ENCODE results near the gene SSMEM1. TPM values are rescaled to one million over a fixed set of nuclear protein-coding genes. Genes with fewer than 3 reads are reported as not detected.
"Not testable (repeated sequence)": the region's sequence is repeated elsewhere in the genome, so short reads cannot be mapped to it uniquely, and the experiment has no call there.

Gene SSMEM1
- total RNA-seq, 1 donor from 2014 or later: not detected

DNA sequence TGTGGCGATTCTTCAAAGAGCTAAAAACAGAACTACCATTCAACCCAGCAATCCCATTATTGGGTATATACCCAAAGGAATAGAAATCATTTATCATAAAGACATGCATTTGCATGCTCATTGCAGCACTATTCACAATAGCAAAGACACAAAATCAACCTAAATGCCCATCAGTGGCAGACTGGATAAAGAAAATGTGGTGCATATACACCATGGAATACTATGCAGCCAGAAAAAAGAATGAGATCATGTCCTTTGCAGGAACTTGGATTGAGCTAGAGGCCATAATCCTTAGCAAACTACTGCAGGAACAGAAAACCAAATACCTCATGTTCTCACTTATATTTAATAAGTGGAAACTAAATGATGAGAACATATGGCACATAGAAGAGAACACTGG lies 38.8 kb downstream of the SSMEM1 start:
- not testable (repeated sequence) for DNase-seq (ENCODE audit: low spot score)

DNA sequence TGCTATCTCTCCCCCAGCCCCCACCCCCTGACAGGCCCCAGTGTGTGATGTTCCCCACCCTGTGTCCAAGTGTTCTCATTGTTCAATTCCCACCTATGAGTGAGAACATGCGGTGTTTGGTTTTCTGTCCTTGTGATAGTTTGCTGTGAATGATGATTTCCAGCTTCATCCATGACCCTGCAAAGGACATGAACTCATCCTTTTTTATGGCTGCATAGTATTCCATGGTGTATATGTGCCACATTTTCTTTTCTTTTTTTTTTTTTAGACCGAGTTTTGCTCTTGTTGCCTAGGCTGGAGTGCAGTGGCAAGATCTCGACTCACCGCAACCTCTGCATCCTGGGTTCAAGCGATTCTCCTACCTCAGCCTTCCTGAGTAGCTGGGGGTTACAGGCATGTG lies 41.2 kb downstream of the SSMEM1 start:
- not testable (repeated sequence) for DNase-seq (ENCODE audit: low spot score)

DNA sequence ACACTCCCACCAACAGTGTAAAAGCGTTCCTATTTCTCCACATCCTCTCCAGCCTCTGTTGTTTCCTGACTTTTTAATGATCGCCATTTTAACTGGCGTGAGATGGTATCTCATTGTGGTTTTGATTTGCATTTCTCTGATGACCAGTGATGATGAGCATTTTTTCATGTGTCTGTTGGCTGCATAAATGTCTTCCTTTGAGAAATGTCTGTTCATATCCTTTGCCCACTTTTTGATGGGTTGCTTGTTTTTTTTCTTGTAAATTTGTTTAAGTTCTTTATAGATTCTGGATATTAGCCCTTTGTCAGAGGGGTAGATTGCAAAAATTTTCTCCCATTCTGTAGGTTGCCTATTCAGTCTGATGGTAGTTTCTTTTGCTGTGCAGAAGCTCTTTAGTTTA lies 42.0 kb downstream of the SSMEM1 start:
- DNase-seq (ENCODE audit: low spot score): not testable (repeated sequence)

- DNase-seq (ENCODE audit: low spot score): peak; percentile 22
Observed at GRCh38 chr7:130254555-130254954, 46.9 kb downstream of the SSMEM1 start.

DNA sequence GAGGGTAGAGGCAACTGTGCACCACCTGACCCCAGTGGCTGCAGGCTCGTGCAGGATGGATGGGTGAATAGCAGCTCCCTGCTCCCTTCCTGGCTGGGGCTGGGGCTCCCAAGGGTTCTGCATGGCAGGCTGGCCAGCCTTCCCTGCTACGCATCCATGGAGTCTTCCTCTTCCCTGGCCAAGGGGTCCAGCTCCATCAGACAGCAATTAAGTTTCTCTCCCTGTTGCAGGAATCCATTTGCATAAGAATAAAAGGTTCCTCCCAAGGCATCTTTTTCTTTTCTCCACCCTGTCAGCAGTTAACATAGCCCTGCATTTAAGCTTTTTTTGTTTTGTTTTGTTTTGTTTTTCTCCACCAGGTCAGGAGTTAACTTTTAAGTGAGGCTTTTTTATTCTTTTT lies 49.0 kb downstream of the SSMEM1 start:
- DNase-seq (ENCODE audit: low spot score): no peak

DNA sequence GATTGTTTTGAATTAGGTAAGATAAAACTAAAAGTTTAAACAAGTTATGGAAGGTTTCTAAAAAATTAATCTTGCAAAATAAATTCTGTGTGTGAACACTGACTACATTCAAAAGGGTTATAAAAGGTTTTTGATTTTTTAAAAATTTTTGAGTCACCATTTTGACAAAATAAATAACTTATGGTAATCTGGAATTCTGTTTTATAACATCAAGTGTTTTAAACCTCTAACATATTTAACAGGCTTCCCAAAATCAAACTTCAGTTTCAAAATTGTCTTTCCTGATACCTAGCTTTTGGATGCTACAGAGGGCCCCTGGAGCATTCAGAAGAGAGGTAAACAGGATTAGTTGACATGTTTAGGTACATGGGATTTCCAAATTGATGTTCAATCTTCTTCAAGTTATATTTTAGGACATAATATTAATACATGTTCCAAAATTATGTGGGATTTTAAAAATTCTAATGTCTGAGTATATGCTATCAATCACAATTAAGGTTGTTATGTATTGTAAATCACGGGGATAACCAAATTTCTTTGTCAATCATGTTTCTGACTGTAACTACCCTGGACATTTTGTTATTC lies 50.9 kb downstream of the SSMEM1 start:
- DNase-seq (ENCODE audit: low spot score): no peak

- DNase-seq (ENCODE audit: low spot score): no peak
Observed at GRCh38 chr7:130262448-130262847, 54.8 kb downstream of the SSMEM1 start.

DNA sequence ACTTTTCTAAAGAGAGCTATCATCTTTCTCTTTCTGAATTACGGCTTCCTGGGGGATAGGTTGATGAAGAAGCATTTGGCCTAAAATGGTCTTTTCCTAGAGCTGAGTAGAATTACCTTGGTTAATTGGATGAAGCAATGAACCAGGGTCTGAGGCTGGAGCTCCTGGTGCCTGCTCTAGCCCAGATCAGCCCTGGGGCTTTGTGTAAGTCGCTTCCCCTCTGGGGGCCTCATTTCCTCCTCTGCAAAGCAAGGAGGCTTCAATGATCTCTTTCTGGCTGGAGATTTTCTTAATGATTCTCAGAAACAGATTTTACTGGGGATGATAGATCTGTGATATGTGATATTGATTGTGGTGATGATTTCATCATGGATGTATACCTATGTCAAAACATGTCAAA lies 55.5 kb downstream of the SSMEM1 start:
- DNase-seq (ENCODE audit: low spot score): no peak

Other genes with a start within 250 kb of the SSMEM1 start
- 11.7 TPM for gene ZC3HC1, start 156.5 kb upstream of the SSMEM1 start, total RNA-seq
- 36.3 TPM for gene KLHDC10, start 137.3 kb upstream of the SSMEM1 start, total RNA-seq
- 18.9 TPM for gene TMEM209, start 2.5 kb upstream of the SSMEM1 start, total RNA-seq
- 3.3 TPM for gene CPA2, start 59.0 kb downstream of the SSMEM1 start, total RNA-seq
- 0.43 TPM for gene CPA4, start 85.3 kb downstream of the SSMEM1 start, total RNA-seq
- 0.92 TPM for gene CPA5, start 137.0 kb downstream of the SSMEM1 start, total RNA-seq
- gene CPA1, start 172.6 kb downstream of the SSMEM1 start, total RNA-seq: 27.8 TPM
- 15.7 TPM for gene CEP41, start 233.2 kb downstream of the SSMEM1 start, total RNA-seq

Measured in mucosa of gallbladder (tissue), 1 donor.